GM12878 (cell line): ENCODE data around the gene CD8B. TPM values are rescaled to one million over a fixed set of nuclear protein-coding genes. Genes with fewer than 3 reads are reported as not detected.

ENCODE experiments used
- ATAC-seq: fragments of 200-7000 bp; cut with Tn5 transposase; 3 replicates; pipeline ENCODE4 v1.9.1; 2020; ENCODE audit warnings: mild to moderate bottlenecking, moderate library complexity
- BruUV-seq: library from RNA; stranded (reverse); fragments of 400-500 nt; replicated peaks from 2 replicates; lab custom pipeline; 2021; lab: Mats Ljungman, UMichigan
- CTCF ChIA-PET: fragments of 300-600 bp; sonication (Branson Sonifier 250); formaldehyde crosslinking; extraction: SDS; loops from one replicate; lab custom pipeline; 2021; ENCODE audit warnings: inconsistent platforms; lab: Yijun Ruan, JAX
- POLR2A ChIA-PET: fragments of 350-600 bp; formaldehyde crosslinking; extraction: SDS; loops from one replicate; lab custom pipeline; 2021; ENCODE audit warnings: inconsistent platforms; lab: Charles Lee
- RAD21 ChIA-PET: fragments of 300-600 bp; sonication (Branson Sonifier 250); formaldehyde crosslinking; loops from one replicate; lab custom pipeline; 2023; ENCODE audit warnings: antibody characterized with exemption; ENCODE audit not compliant: unreplicated experiment; lab: Charles Lee
- SMC1A ChIA-PET: fragments of 300-600 bp; sonication (Branson Sonifier 250); formaldehyde crosslinking; loops from one replicate; lab custom pipeline; 2023; ENCODE audit not compliant: unreplicated experiment, uncharacterized antibody; lab: Charles Lee
- DNase-seq: peaks from one replicate; pipeline ENCODE4 v3.0.0-alpha.2; 2011; ENCODE audit warnings: low read depth, low spot score
- FAIRE-seq: peaks from 3 replicates; lab custom pipeline; 2011; peaks lifted over from hg19 to GRCh38; lab: Jason Lieb, UNC
- H2AFZ ChIP-seq: 2 replicates; pipeline ENCODE4 v1.6.0; 2011; ENCODE audit warnings: low read depth, low read length, control low read depth; ENCODE audit not compliant: control insufficient read depth
- H3K27ac ChIP-seq: 2 replicates; pipeline ENCODE4 v1.5.1; 2011; ENCODE audit warnings: control low read depth; ENCODE audit not compliant: control insufficient read depth, insufficient read depth
- H3K27me3 ChIP-seq, 2 experiments: replicated peaks in 1 of 2; 2 replicates each; pipeline versions ENCODE4 v1.6.0 to v1.6.1; 2011; ENCODE audit warnings: low read length in 1 of 2; ENCODE audit not compliant: control insufficient read depth in 2 of 2, insufficient read depth in 2 of 2
- H3K36me3 ChIP-seq, 2 experiments: 2 replicates each; pipeline ENCODE4 v1.5.1; 2011; ENCODE audit warnings: low read length in 1 of 2; ENCODE audit not compliant: control insufficient read depth in 2 of 2, insufficient read depth in 2 of 2
- H3K4me1 ChIP-seq: 2 replicates; pipeline ENCODE4 v1.6.1; 2011; ENCODE audit warnings: mild to moderate bottlenecking, low read length, moderate library complexity, mixed read lengths; ENCODE audit not compliant: control insufficient read depth, insufficient read depth
- H3K4me2 ChIP-seq: 2 replicates; pipeline ENCODE4 v1.6.0; 2011; ENCODE audit warnings: control low read depth; ENCODE audit not compliant: control insufficient read depth, insufficient read depth
- H3K4me3 ChIP-seq: fragments of 200-600 bp; sonication (generic); 2 replicates; pipeline ENCODE4 v1.5.1; 2016
- H3K79me2 ChIP-seq: 2 replicates; pipeline ENCODE4 v1.6.0; 2011; ENCODE audit warnings: low read length; ENCODE audit not compliant: control insufficient read depth, insufficient read depth
- H3K9ac ChIP-seq: 2 replicates; pipeline ENCODE4 v1.8.0; 2011; ENCODE audit warnings: low read length, control low read depth, mixed read lengths; ENCODE audit not compliant: control insufficient read depth, insufficient read depth
- H3K9me3 ChIP-seq: replicated peaks from 3 replicates; pipeline ENCODE4 v1.5.1; 2011; ENCODE audit warnings: mild to moderate bottlenecking, low read length; ENCODE audit not compliant: control insufficient read depth, insufficient read depth
- H4K20me1 ChIP-seq: 2 replicates; pipeline ENCODE4 v1.6.0; 2011; ENCODE audit not compliant: control insufficient read depth, insufficient read depth
- ATF7 ChIP-seq: fragments of 450-650 bp; IDR thresholded peaks from 2 replicates; pipeline ENCODE4 v1.6.1; 2016; ENCODE audit warnings: low read depth, mild to moderate bottlenecking
- BACH1 ChIP-seq: fragments of 450-650 bp; IDR thresholded peaks from 2 replicates; pipeline ENCODE4 v1.6.1; 2017; ENCODE audit warnings: mild to moderate bottlenecking, borderline replicate concordance
- BRCA1 ChIP-seq: IDR thresholded peaks from 2 replicates; pipeline ENCODE4 v1.6.1; 2011; ENCODE audit warnings: low read depth, low read length, improper control_type of control experiment
- CEBPB ChIP-seq, 2 experiments: fragments of 150-350 bp in 1 of 2; IDR thresholded peaks; 2 replicates each; pipeline ENCODE4 v1.6.1; 2012 to 2014; ENCODE audit warnings: low read depth in 2 of 2, low read length in 2 of 2, borderline replicate concordance in 1 of 2, inconsistent platforms in 1 of 2
- CUX1 ChIP-seq: IDR thresholded peaks from 2 replicates; pipeline ENCODE4 v1.6.1; 2012; ENCODE audit warnings: improper control_type of control experiment, low read depth, low read length; ENCODE audit not compliant: insufficient replicate concordance
- ESRRA ChIP-seq: IDR thresholded peaks from 2 replicates; pipeline ENCODE4 v1.6.1; 2012; ENCODE audit warnings: mild to moderate bottlenecking, low read length, improper control_type of control experiment
- FOXK2 ChIP-seq: fragments of 450-650 bp; IDR thresholded peaks from 2 replicates; pipeline ENCODE4 v1.6.1; 2017; ENCODE audit warnings: mild to moderate bottlenecking, moderate library complexity
- GABPA ChIP-seq: IDR thresholded peaks from 2 replicates; pipeline ENCODE4 v1.6.1; 2014; ENCODE audit warnings: antibody characterized with exemption, low read depth, mild to moderate bottlenecking, inconsistent platforms
- KLF5 ChIP-seq: fragments of 450-650 bp; IDR thresholded peaks from 2 replicates; pipeline ENCODE4 v1.6.1; 2014; ENCODE audit warnings: mild to moderate bottlenecking; ENCODE audit not compliant: partially characterized antibody
- MYC ChIP-seq: IDR thresholded peaks from 2 replicates; pipeline ENCODE4 v1.6.1; 2011; ENCODE audit warnings: mild to moderate bottlenecking, low read length, moderate library complexity, inconsistent platforms; ENCODE audit not compliant: insufficient read depth, insufficient replicate concordance, insufficient read length, severe bottlenecking
- SIN3A ChIP-seq: IDR thresholded peaks from 2 replicates; pipeline ENCODE4 v1.6.1; 2012; ENCODE audit warnings: low read depth, low read length, improper control_type of control experiment
- SMAD5 ChIP-seq: IDR thresholded peaks from 2 replicates; pipeline ENCODE4 v1.6.1; 2016; ENCODE audit warnings: antibody characterized with exemption, low read depth
- SRF ChIP-seq, 2 experiments: IDR thresholded peaks; 2 replicates each; pipeline ENCODE4 v1.6.1; 2011; ENCODE audit warnings: low read depth in 2 of 2, low read length in 2 of 2, mild to moderate bottlenecking in 1 of 2, moderate library complexity in 1 of 2
- ZNF24 ChIP-seq: fragments of 450-650 bp; IDR thresholded peaks from 2 replicates; pipeline ENCODE4 v1.6.1; 2017; ENCODE audit warnings: antibody characterized with exemption, mild to moderate bottlenecking
- ZZZ3 ChIP-seq: IDR thresholded peaks from 2 replicates; pipeline ENCODE4 v1.6.1; 2011; ENCODE audit warnings: low read depth; ENCODE audit not compliant: control insufficient read depth, insufficient read length
- WGBS: methylation state at CpG from one replicate; pipeline ENCODE4 v1.1.6; 2016; ENCODE audit warnings: low lambda C conversion rate; ENCODE audit not compliant: insufficient replicate concordance, insufficient coverage; ENCODE audit errors: missing lambda C conversion rate; 5-methylcytosine and 5-hydroxymethylcytosine counted together
- in situ Hi-C: fragments of 300-500 bp; cut with MboI; formaldehyde crosslinking; loops from 9 replicates; pipeline ENCODE4 v1.14.3; 2018; ENCODE audit warnings: mixed read lengths
- intact Hi-C: fragments of 100-400 bp; cut with micrococcal nuclease; formaldehyde crosslinking; loops from one replicate; pipeline ENCODE4 v1.14.2; 2022; ENCODE audit not compliant: unreplicated experiment
- polyA plus RNA-seq, 11 experiments: library from polyadenylated mRNA; depleted of rRNA in 4 of 11; unstranded in 6 of 11; stranded (reverse) in 5 of 11; fragments of >200 nt; fragmentation: Nextera tagmentation in 4 of 11; fragmentation: Illumina TruSeq in 1 of 11; extraction: Ambion mirVana in 4 of 11; extraction: Trizol in 1 of 11; gene quantifications; 1 replicate in 1 of 11; 2 replicates in 10 of 11; pipeline versions ENCODE4 v1.2.1 to v1.2.3, GENCODE V29; 2011 to 2016; ENCODE audit warnings: inconsistent platforms in 2 of 11, missing spikeins in 2 of 11, low read depth in 1 of 11
- total RNA-seq, 4 experiments: library from RNA; depleted of rRNA in 3 of 4; stranded (reverse); fragments of >200 nt in 3 of 4; fragmentation: Illumina TruSeq in 1 of 4; extraction: Trizol in 1 of 4; gene quantifications; 2 replicates each; pipeline versions ENCODE4 v1.2.1 to v1.2.3, GENCODE V29; 2013 to 2021
- TF ChIP-seq, protein P1 (sequence below): fragments of 450-650 bp; IDR thresholded peaks from 2 replicates; pipeline ENCODE4 v1.6.1; 2016; ENCODE audit warnings: mild to moderate bottlenecking, moderate library complexity, borderline replicate concordance

Gene CD8B
- total and polyA plus RNA-seq, 10 of the 15 experiments (the other 5 are each of a cell fraction or from before 2014, with no cell fraction given): 0.21 TPM; not detected in 9

- no peaks in the 10 kb centered on the region for H3K4me1 ChIP-seq
- no peak overlapping the region for H3K4me2 ChIP-seq
- intact Hi-C loops (no loop called here), in situ Hi-C loops (no loop called here)
- no peaks in the 10 kb centered on the region for H3K27me3 ChIP-seq
- no peak overlapping the region for H3K4me3 ChIP-seq
- RAD21 ChIA-PET: interaction anchor here (0.6 kb wide), 1 partner anchor 1454 kb away, joined by 3 read pairs; no protein-coding TSS in a partner anchor
- H3K27ac ChIP-seq: no peak overlapping the region
- no peaks in the 10 kb centered on the region for H3K79me2 ChIP-seq
- POLR2A ChIA-PET: no interaction called here
- no peak for DNase-seq
- CTCF ChIA-PET: interaction anchor here (3.7 kb wide), 1 partner anchor 10 kb away, joined by 13 read pairs; no protein-coding TSS in a partner anchor
- BruUV-seq: TSS peak; percentile 37
- H3K36me3 ChIP-seq: peaks cover 11 to 28% of the 10 kb centered on the region in 2 experiments
- H3K9ac ChIP-seq: no peak overlapping the region
- H2AFZ ChIP-seq: no peak overlapping the region
- ATAC-seq: no peak
- FAIRE-seq: no peak
- H4K20me1 ChIP-seq: no peaks in the 10 kb centered on the region
- SMC1A ChIA-PET: interaction anchor here (1.4 to 3.2 kb wide), 2 partner anchors 10 to 224 kb away, joined by 3 to 17 read pairs; no protein-coding TSS in a partner anchor
- H3K9me3 ChIP-seq: no peaks in the 10 kb centered on the region
- WGBS: 59% methylated on average over 4 of the region's 4 CpGs
- TF ChIP-seq ZZZ3 (no peak), GABPA (no peak), SIN3A (no peak), BRCA1 (no peak), KLF5 (no peak), CEBPB (IDR thresholded peaks at IDR 0.05; ENCODE audit: borderline replicate concordance in 1 of 2, low read depth in 2 of 2, low read length in 2 of 2) (no peak), CUX1 (no peak), FOXK2 (no peak), ATF7 (no peak), SRF (IDR thresholded peaks at IDR 0.05; ENCODE audit: low read depth in 2 of 2, low read length in 2 of 2) (no peak), ESRRA (no peak), SMAD5 (no peak), ZNF24 (no peak), BACH1 (no peak), MYC (no peak)
- TF ChIP-seq, protein P1, sequence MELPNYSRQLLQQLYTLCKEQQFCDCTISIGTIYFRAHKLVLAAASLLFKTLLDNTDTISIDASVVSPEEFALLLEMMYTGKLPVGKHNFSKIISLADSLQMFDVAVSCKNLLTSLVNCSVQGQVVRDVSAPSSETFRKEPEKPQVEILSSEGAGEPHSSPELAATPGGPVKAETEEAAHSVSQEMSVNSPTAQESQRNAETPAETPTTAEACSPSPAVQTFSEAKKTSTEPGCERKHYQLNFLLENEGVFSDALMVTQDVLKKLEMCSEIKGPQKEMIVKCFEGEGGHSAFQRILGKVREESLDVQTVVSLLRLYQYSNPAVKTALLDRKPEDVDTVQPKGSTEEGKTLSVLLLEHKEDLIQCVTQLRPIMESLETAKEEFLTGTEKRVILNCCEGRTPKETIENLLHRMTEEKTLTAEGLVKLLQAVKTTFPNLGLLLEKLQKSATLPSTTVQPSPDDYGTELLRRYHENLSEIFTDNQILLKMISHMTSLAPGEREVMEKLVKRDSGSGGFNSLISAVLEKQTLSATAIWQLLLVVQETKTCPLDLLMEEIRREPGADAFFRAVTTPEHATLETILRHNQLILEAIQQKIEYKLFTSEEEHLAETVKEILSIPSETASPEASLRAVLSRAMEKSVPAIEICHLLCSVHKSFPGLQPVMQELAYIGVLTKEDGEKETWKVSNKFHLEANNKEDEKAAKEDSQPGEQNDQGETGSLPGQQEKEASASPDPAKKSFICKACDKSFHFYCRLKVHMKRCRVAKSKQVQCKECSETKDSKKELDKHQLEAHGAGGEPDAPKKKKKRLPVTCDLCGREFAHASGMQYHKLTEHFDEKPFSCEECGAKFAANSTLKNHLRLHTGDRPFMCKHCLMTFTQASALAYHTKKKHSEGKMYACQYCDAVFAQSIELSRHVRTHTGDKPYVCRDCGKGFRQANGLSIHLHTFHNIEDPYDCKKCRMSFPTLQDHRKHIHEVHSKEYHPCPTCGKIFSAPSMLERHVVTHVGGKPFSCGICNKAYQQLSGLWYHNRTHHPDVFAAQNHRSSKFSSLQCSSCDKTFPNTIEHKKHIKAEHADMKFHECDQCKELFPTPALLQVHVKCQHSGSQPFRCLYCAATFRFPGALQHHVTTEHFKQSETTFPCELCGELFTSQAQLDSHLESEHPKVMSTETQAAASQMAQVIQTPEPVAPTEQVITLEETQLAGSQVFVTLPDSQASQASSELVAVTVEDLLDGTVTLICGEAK: no peak
Measured at GRCh38 chr2:86775338-86775737, 86.3 kb downstream of the CD8B start.
